Measurements from ENCODE around the gene DPF1. TPM values are rescaled to one million over a fixed set of nuclear protein-coding genes. Genes with fewer than 3 reads are reported as not detected.
"Not testable (repeated sequence)": the region's sequence is repeated elsewhere in the genome, so short reads cannot be mapped to it uniquely, and the experiment has no call there.

DPF1 gene
- total RNA-seq, 3 donors from 2014 or later (not counting 1 experiment from before 2014, with no cell fraction given) = not detected

DNA sequence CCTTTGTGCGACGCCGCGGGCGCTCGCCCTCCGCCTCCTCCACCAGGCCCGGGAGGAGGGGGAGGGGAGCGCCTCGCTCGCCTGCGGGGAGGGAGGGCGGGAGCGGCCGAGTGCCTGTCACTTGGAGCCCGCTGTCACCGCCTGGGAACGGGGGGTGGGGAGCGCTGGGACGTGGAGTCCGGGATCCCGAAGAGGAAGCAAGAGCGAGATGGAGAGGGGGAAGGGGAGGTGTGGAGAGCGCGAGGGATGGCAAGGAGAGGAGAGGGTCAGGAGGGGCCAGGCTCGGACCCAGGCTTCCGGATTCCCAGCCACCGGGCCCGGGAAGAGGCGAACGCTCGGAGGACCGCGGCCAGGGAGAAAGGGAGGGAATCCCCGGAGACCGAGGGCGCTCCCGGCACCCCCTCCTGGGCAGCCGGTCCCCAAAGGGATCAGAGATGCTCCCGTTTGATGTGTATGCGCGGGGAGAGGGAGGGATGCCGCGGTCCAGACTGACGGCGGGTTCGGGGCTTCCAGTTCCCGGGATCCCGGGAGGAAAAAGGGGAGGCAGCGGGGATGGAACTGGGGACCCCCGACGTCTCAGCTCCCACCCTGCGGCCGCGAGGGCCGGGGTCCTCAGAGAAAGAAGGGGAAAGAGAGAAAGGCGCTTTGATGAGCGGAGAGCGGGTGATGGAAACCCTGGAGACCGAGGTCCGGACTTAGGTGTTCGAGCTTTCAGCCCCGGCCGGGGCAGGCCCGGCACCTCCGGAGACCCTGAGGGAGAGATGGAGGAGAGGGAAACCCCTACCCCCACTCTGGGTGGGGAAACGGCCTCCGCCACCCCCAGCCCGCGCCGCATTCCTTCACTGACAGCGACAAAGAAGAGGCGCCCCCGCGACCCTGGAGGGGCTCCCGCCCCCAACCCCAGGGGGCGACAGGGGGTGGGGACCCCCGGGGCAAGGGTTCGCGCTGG is 4.7 kb upstream of the DPF1 start:
- peaks cover 17% of the 10 kb centered on the region for H3K4me1 ChIP-seq (ENCODE audit: control insufficient read depth, insufficient read depth, low read length)
- TF ChIP-seq, protein P1, sequence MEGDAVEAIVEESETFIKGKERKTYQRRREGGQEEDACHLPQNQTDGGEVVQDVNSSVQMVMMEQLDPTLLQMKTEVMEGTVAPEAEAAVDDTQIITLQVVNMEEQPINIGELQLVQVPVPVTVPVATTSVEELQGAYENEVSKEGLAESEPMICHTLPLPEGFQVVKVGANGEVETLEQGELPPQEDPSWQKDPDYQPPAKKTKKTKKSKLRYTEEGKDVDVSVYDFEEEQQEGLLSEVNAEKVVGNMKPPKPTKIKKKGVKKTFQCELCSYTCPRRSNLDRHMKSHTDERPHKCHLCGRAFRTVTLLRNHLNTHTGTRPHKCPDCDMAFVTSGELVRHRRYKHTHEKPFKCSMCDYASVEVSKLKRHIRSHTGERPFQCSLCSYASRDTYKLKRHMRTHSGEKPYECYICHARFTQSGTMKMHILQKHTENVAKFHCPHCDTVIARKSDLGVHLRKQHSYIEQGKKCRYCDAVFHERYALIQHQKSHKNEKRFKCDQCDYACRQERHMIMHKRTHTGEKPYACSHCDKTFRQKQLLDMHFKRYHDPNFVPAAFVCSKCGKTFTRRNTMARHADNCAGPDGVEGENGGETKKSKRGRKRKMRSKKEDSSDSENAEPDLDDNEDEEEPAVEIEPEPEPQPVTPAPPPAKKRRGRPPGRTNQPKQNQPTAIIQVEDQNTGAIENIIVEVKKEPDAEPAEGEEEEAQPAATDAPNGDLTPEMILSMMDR (IDR thresholded peaks at IDR 0.05) = no peak
- H3K9me3 ChIP-seq (ENCODE audit: control insufficient read depth, insufficient read depth, low read length) = no peaks in the 10 kb centered on the region
- no peak overlapping the region for H3K27ac ChIP-seq (ENCODE audit: low read length)
- peaks cover 12 to 25% of the 10 kb centered on the region in 2 donors for H3K4me1 Mint-ChIP-seq
- intact Hi-C loops (cut with micrococcal nuclease) = loop anchor here (10.0 kb wide), 1 partner anchor 324 kb away; the partner anchor contains the start of genes SIPA1L3 and WDR87
- ATAC-seq (no peak), DNase-seq (no peak)
- no peaks in the 10 kb centered on the region for H3K9me3 Mint-ChIP-seq
- H3K4me3 ChIP-seq (ENCODE audit: low read length) = no peak overlapping the region
- peaks cover 44% of the 10 kb centered on the region for H3K27me3 ChIP-seq (ENCODE audit: control insufficient read depth, insufficient read depth, low read length)
- 2% methylated on average over 72 of the region's 80 CpGs for WGBS (ENCODE audit: insufficient coverage)
- no peaks in the 10 kb centered on the region for H3K36me3 ChIP-seq (ENCODE audit: control insufficient read depth, insufficient read depth, low read length)
- H3K27me3 Mint-ChIP-seq (ENCODE audit: low read depth in 2 of 2) = peaks cover 45 to 53% of the 10 kb centered on the region in 2 donors
- no peak overlapping the region for H3K4me3 Mint-ChIP-seq
- H3K27ac Mint-ChIP-seq = no peak overlapping the region
- H3K36me3 Mint-ChIP-seq = no peaks in the 10 kb centered on the region

DNA sequence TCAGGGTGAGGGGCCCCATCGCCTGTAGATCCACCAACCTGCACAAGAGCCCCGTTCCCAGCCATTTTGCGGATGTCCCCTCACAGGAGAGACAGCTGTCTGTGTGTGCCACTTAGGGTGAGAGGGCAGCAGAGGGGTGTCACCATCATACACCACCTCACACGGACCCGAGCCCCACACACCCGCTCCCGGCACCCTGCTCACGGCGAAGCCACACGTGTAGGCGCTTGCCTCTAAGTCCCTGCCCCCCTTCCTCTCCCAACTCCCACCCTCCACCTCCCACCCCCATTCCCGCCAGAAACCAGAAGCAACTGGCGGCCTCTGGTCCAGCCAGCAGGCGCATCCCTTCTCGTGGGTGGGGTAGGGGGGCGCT is 4.0 kb upstream of the DPF1 start:
- no peak overlapping the region for H3K27ac Mint-ChIP-seq
- Histone ChIP-seq H3K27ac (ENCODE audit: low read length) (no peak overlapping the region), H3K4me3 (ENCODE audit: low read length) (no peak overlapping the region), H3K9me3 (ENCODE audit: control insufficient read depth, insufficient read depth, low read length) (no peaks in the 10 kb centered on the region), H3K27me3 (ENCODE audit: control insufficient read depth, insufficient read depth, low read length) (peaks cover 50% of the 10 kb centered on the region), H3K36me3 (ENCODE audit: control insufficient read depth, insufficient read depth, low read length) (no peaks in the 10 kb centered on the region), H3K4me1 (ENCODE audit: control insufficient read depth, insufficient read depth, low read length) (peaks cover 20% of the 10 kb centered on the region)
- no peak for ATAC-seq
- intact Hi-C loops (cut with micrococcal nuclease) = loop anchor here (10.0 kb wide), 1 partner anchor 323 kb away; the partner anchor contains the start of genes SIPA1L3 and WDR87
- H3K9me3 Mint-ChIP-seq = no peaks in the 10 kb centered on the region
- no peak overlapping the region for H3K4me3 Mint-ChIP-seq
- TF ChIP-seq, protein P1 (IDR thresholded peaks at IDR 0.05) = no peak
- WGBS (ENCODE audit: insufficient coverage) = 11% methylated on average over 11 of the region's 16 CpGs
- DNase-seq = no peak
- H3K4me1 Mint-ChIP-seq = peaks cover 12 to 32% of the 10 kb centered on the region in 2 donors
- no peaks in the 10 kb centered on the region for H3K36me3 Mint-ChIP-seq
- H3K27me3 Mint-ChIP-seq (ENCODE audit: low read depth in 2 of 2) = peaks cover 50 to 57% of the 10 kb centered on the region in 2 donors

DNA sequence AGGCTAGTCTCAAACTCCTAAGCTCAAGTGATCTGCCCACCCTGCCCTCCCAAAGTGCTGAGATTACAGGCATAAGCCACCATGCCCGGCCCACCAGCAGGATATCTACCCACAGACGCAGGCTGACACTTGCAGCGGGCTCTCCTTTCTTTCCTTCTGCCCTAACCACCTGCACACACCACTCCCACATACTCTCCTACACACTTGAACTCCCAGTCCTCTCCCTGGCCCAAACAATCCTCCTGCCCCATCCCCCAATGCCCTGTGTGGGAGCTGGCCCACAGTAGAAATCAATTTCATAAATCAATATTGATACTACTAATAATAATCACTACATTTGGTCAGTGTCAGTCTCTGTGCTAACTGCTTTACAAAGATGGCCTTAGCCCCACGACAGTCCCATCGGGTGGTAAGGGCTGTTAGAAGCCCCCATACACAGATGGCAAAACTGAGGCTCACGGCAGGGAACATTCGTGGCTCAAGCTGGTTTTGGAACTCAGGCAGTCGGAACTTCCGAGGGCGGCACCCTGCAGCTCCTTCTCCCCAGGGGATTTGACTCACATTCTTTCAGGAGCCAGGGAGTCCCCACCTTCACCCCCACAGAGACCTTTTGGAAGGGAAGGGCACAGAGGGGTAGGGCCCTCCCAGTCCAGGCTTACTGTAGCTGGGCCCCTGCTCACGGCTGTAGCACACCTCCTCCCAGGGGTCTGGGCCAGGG is 3.4 kb upstream of the DPF1 start:
- H3K9me3 Mint-ChIP-seq = no peaks in the 10 kb centered on the region
- H3K4me1 Mint-ChIP-seq = peaks cover 12 to 32% of the 10 kb centered on the region in 2 donors
- TF ChIP-seq, protein P1 (IDR thresholded peaks at IDR 0.05) = no peak
- Histone ChIP-seq H3K27me3 (ENCODE audit: control insufficient read depth, insufficient read depth, low read length) (peaks cover 53% of the 10 kb centered on the region), H3K4me1 (ENCODE audit: control insufficient read depth, insufficient read depth, low read length) (peaks cover 20% of the 10 kb centered on the region), H3K9me3 (ENCODE audit: control insufficient read depth, insufficient read depth, low read length) (no peaks in the 10 kb centered on the region), H3K36me3 (ENCODE audit: control insufficient read depth, insufficient read depth, low read length) (no peaks in the 10 kb centered on the region), H3K27ac (ENCODE audit: low read length) (no peak overlapping the region), H3K4me3 (ENCODE audit: low read length) (no peak overlapping the region)
- intact Hi-C loops (cut with micrococcal nuclease) = loop anchor here (10.0 kb wide), 1 partner anchor 323 kb away; the partner anchor contains the start of genes SIPA1L3 and WDR87
- DNase-seq = no peak
- no peak for ATAC-seq
- H3K36me3 Mint-ChIP-seq = no peaks in the 10 kb centered on the region
- 67% methylated on average over 11 of the region's 11 CpGs for WGBS (ENCODE audit: insufficient coverage)
- H3K27ac Mint-ChIP-seq = no peak overlapping the region
- peaks cover 55 to 58% of the 10 kb centered on the region in 2 donors for H3K27me3 Mint-ChIP-seq (ENCODE audit: low read depth in 2 of 2)
- H3K4me3 Mint-ChIP-seq = no peak overlapping the region

DNA sequence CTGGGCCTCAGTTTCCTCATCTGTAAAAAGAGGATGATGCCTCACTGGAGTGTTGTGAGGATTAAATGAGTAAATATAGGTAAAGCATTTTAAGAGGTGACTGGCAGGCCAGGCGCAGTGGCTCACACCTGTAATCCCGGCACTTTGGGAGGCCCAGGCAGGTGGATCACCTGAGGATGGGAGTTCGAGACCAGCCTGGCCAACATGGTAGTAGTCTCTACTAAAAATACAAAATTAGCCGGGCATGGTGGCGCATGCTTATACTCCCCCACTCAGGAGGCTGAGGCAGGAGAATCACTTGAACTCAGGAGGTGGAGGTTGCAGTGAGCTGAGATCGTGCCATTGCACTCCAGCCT is 819 bp upstream of the DPF1 start:
- not testable (repeated sequence) for DNase-seq; H3K36me3 Mint-ChIP-seq; H3K27ac Mint-ChIP-seq; H3K4me3 Mint-ChIP-seq; H3K4me3 ChIP-seq (ENCODE audit: low read length); H3K36me3 ChIP-seq (ENCODE audit: control insufficient read depth, insufficient read depth, low read length); H3K9me3 Mint-ChIP-seq; H3K9me3 ChIP-seq (ENCODE audit: control insufficient read depth, insufficient read depth, low read length); H3K27ac ChIP-seq (ENCODE audit: low read length); ATAC-seq
- peaks cover 20% of the 10 kb centered on the region for H3K4me1 ChIP-seq (ENCODE audit: control insufficient read depth, insufficient read depth, low read length)
- H3K27me3 Mint-ChIP-seq (ENCODE audit: low read depth in 2 of 2) = peaks cover 50 to 58% of the 10 kb centered on the region in 2 donors
- peaks cover 61% of the 10 kb centered on the region for H3K27me3 ChIP-seq (ENCODE audit: control insufficient read depth, insufficient read depth, low read length)
- WGBS (ENCODE audit: insufficient coverage) = 96% methylated on average over 5 of the region's 6 CpGs
- H3K4me1 Mint-ChIP-seq = peaks cover 12 to 32% of the 10 kb centered on the region in 2 donors
- intact Hi-C loops (cut with micrococcal nuclease) = loop anchor here (10.0 kb wide), 1 partner anchor 320 kb away; the partner anchor contains the start of genes SIPA1L3 and WDR87
